HUES6 (cell line): ENCODE data around the gene C19orf81.

Experiments used
- H3K27ac ChIP-seq: 2 replicates; pipeline ENCODE4 v1.7.0; 2013; ENCODE audit warnings: low read depth, mild to moderate bottlenecking, low read length, inconsistent platforms
- H3K27me3 ChIP-seq: 2 replicates; pipeline ENCODE4 v1.6.1; 2013; ENCODE audit warnings: low read length; ENCODE audit not compliant: control insufficient read depth, insufficient read depth
- H3K36me3 ChIP-seq: 2 replicates; pipeline ENCODE4 v1.6.1; 2013; ENCODE audit warnings: low read length; ENCODE audit not compliant: control insufficient read depth, insufficient read depth
- H3K4me1 ChIP-seq: 2 replicates; pipeline ENCODE4 v1.6.1; 2013; ENCODE audit warnings: low read length; ENCODE audit not compliant: control insufficient read depth, insufficient read depth
- H3K4me3 ChIP-seq: 2 replicates; pipeline ENCODE4 v1.5.1; 2013; ENCODE audit warnings: low read depth, low read length
- H3K9ac ChIP-seq: one replicate; pipeline ENCODE4 v1.6.1; 2013; ENCODE audit warnings: mild to moderate bottlenecking, low read length
- H3K9me3 ChIP-seq: 2 replicates; pipeline ENCODE4 v1.6.1; 2013; ENCODE audit warnings: low read depth, low read length; ENCODE audit not compliant: control insufficient read depth, insufficient read depth

The C19orf81 gene

DNA sequence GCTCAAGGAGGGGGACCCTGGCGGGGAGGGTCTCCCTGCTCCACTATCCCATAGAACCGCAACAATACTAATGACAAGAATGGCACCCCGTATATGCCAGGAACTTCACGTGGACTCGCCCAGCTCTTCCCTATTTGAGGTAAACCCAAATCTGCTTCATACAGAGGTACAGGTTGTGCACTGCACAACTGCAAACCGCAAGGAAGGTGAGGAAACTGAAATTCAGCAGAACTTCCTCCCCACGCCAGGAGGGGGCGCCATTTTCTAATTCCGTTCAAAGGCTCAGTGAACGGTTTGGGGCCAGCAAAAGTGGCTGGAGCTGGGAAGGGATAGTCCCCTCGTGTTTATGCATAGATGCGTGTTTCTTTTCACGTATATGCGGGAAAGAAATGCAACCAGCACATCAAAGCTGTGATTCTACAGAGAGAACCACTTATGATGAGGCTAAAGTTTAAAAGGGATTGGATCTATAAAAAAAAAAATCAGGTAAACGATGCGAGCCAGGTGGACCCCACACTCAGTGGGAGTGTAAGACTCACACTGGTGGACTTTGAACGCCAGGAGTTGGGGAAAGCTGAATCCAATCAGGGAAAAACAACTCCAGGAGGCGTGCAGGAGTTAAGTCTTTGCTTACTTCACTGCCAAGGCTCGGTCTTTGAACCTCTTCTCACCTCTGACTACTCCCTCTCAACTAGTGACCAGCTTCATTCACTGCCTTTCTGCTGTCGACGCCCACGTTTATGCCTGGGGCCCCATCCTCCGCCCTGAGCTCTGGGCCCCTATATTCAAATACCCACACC lies 20.3 kb downstream of the C19orf81 start:
- H3K9me3 ChIP-seq: 0 out of 2 replicates have a peak, but pooled peaks cover under 1% of the 10 kb centered on the region
- H3K27me3 ChIP-seq: peaks cover 86% of the 10 kb centered on the region
- H3K9ac ChIP-seq: no peak overlapping the region
- 0 out of 2 replicates have a peak, but pooled peaks cover 2% of the 10 kb centered on the region for H3K4me1 ChIP-seq
- no peak overlapping the region for H3K27ac ChIP-seq
- H3K4me3 ChIP-seq: no peak overlapping the region
- no peaks in the 10 kb centered on the region for H3K36me3 ChIP-seq

DNA sequence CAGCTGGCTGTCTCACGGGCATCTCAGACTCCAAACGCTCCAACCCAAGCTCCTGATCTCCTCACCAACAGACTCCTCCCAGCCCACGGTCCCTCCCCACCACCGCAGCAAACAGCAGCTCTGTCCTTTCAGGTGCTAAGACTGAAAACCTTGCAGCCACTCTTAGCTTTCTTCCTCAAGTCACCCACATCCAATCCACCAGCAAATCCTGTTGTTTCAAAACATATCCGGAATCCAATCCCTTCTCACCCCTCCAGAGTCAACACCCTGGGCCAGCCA lies 20.8 kb downstream of the C19orf81 start:
- no peak overlapping the region for H3K9ac ChIP-seq

DNA sequence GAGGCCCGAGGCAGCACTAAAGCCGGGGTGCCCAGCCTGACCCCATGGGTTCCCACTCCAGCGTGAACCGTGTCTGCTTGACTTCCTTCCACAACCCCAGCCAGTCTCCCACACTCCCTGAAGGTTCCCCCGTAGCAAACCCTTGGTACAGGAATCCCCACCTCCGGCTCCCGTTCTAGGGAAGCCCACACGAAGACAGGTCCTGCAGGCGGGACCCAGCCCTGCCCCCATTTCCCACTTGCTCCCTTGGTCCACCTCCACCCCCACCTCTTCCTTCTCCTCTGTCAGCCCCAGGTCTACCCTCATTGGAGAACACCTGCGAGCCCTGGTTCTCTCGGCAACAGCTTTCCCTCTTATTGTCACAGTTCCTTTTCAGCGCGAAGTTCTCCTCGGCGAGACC lies 23.9 kb downstream of the C19orf81 start:
- Histone ChIP-seq H3K9me3 (no peaks in the 10 kb centered on the region), H3K4me1 (peaks cover 4% of the 10 kb centered on the region), H3K27ac (no peak overlapping the region), H3K27me3 (peaks cover 72% of the 10 kb centered on the region), H3K4me3 (no peak overlapping the region), H3K36me3 (no peaks in the 10 kb centered on the region), H3K9ac (no peak overlapping the region)

More for the DNA sequence above, 20.8 kb downstream of the C19orf81 start:
- Histone ChIP-seq H3K27me3 (peaks cover 83% of the 10 kb centered on the region), H3K9me3 (no peaks in the 10 kb centered on the region), H3K27ac (no peak overlapping the region), H3K4me1 (0 out of 2 replicates have a peak, but pooled peaks cover 2% of the 10 kb centered on the region), H3K36me3 (no peaks in the 10 kb centered on the region), H3K4me3 (no peak overlapping the region)

DNA sequence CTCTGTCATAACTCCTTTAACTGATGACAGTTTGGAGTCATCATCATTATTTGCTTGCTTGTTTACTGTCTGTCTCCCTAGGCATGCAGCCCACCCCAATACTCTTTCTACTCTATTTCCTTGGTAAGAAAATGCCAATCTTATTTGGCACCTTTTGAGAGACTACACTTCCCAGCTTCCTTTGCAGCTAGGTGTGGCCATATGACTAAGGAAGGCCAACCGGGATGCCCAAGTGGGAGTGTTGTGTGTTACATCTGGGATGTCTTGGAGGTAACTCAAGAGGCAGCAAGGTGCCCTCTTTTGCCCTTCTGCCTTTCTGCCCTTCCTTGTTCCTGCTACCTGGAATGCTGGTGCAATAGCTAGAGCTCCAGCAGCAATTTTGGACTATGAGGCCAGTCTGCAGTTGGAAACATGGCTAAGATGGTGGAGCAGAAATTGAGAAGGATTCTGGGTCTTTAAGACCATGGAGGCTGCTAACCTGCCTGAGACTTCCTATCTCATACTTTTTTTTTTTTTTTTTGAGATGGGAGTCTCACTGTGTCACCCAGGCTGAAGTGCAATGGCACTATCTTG lies 27.5 kb downstream of the C19orf81 start:
- no peaks in the 10 kb centered on the region for H3K9me3 ChIP-seq
- peaks cover 75% of the 10 kb centered on the region for H3K27me3 ChIP-seq
- peaks cover 5% of the 10 kb centered on the region for H3K4me1 ChIP-seq
- no peak overlapping the region for H3K4me3 ChIP-seq
- H3K9ac ChIP-seq: no peak overlapping the region
- no peaks in the 10 kb centered on the region for H3K36me3 ChIP-seq
- H3K27ac ChIP-seq: no peak overlapping the region

DNA sequence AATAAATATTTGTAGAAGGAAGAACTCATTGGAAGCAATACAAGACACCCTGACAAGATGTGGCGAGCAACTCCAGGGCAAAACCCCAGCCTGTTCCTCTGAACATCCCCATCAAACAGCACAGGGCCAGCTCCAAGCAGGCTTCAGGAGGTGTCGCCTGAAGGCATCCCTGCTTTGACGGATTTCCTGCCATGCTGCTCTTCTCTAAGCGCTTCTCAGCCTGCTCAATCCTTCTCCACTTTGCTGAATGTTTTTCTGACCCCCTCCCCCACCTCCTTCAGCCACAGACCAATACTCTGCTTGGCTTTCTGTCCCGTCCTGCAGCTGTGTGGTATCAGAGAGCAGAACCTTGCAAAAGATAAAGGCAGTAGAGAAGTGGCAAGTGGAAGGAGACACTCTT lies 28.4 kb downstream of the C19orf81 start:
- Histone ChIP-seq H3K4me3 (no peak overlapping the region), H3K27ac (no peak overlapping the region), H3K36me3 (no peaks in the 10 kb centered on the region), H3K27me3 (peaks cover 73% of the 10 kb centered on the region), H3K9me3 (no peaks in the 10 kb centered on the region), H3K9ac (no peak overlapping the region), H3K4me1 (peaks cover 5% of the 10 kb centered on the region)

DNA sequence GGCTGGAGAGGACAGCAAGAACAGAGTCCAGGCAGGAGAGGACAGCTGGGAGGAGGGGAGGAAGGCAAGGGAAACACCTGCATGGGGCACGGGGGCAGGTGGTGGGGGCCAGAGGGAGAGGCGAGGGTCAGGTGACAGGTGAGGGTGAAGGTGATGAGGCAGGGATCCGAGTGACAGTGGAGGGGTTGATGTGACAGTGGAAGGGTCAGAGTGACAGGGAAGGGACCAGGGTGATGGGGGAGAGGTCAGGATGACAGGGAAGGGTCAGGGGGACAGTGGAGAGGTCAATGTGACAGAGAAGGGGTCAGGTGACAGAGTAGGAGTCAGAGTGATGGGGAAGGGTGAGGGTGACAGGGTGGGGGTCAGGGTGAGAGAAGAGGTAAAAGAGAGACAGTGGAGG lies 29.1 kb downstream of the C19orf81 start:
- Histone ChIP-seq H3K36me3 (no peaks in the 10 kb centered on the region), H3K4me3 (no peak overlapping the region), H3K27ac (no peak overlapping the region), H3K27me3 (peaks cover 73% of the 10 kb centered on the region), H3K4me1 (peaks cover 5% of the 10 kb centered on the region), H3K9me3 (no peaks in the 10 kb centered on the region), H3K9ac (no peak overlapping the region)

DNA sequence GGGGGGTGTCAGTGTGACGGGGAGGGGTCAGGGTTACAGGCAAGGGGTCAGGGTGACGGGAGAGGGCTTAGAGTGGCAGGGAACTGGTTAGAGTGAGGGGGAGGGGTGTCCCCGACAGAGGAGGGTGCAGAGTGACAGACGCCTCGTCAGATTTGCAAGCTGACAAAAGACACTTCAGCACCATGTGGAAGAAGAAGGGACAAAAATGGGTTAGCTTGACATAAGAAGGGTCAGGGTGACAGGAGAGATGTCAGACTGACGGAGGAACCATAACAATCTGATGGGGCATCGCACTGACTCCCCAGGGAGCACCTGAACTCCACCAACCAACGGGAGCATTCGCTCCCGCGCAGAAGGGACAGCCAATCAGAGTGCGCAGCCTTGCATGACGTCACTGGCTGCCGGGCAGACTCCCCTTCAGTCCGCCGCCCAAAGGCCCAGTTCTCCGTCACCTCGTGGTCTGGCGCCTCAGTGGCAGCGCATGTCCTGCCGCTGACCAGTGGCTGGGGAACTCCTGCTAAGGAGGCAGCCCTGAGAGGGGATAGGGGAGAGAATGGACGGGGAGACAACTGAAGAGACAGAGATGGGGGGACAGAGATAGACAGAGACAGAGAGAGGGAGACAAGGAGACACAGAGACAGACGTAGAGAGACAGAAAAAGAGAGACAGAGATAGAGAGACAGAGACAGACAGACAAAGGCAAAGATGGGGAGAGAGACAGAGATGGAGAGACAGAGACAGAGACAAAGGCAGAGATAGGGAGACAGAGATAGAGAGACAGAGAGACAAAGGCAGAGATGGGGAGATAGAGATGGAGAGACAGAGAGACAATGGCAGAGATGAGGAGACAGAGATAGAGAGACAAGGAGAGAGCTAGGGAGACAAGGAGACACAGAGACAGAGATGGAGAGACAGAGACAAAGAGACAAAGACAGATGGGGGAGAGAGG lies 30.2 kb downstream of the C19orf81 start:
- Histone ChIP-seq H3K36me3 (no peaks in the 10 kb centered on the region), H3K9ac (no peak overlapping the region), H3K27me3 (peaks cover 73% of the 10 kb centered on the region), H3K4me1 (peaks cover 5% of the 10 kb centered on the region), H3K27ac (no peak overlapping the region), H3K4me3 (no peak overlapping the region), H3K9me3 (no peaks in the 10 kb centered on the region)

DNA sequence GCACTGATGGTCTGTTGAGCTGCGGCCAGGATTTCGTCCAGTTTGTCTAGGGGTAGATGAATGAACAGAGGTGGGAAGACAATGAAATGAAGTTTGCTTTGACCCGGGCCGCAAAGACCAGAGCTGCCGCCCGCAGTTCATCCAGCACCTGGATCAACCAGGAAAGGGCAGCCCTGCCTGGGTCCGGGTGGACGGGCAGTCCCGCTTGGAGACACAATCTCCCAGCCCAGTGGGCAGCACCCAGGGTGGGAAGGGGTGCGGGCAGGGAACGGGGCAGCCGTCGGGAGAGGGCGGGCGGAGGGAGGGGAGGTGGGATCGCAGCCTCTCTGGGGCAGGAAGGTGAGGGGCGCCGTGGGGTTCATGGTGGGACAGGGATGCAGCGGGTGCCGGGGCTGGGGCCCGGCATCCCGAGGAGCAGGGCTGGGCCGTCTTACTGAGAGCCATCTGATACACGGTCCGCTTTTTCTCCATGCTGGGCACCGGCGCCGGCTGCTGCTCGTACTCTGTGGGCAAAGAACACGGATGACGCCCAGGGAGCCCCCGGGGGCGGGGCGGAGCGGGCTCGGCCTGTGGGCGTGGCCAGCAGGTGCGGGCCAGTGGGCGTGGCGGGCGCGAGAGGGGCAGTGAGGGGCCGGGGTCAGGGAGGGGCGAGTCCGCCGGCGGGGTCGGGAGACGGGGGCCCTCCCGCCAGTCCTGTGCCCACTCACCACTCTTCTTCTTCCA lies 37.2 kb downstream of the C19orf81 start:
- Histone ChIP-seq H3K4me1 (no peaks in the 10 kb centered on the region), H3K27ac (no peak overlapping the region), H3K27me3 (peaks cover 98% of the 10 kb centered on the region), H3K9me3 (no peaks in the 10 kb centered on the region), H3K36me3 (no peaks in the 10 kb centered on the region), H3K9ac (no peak overlapping the region), H3K4me3 (peak overlapping the region; percentile 43)

DNA sequence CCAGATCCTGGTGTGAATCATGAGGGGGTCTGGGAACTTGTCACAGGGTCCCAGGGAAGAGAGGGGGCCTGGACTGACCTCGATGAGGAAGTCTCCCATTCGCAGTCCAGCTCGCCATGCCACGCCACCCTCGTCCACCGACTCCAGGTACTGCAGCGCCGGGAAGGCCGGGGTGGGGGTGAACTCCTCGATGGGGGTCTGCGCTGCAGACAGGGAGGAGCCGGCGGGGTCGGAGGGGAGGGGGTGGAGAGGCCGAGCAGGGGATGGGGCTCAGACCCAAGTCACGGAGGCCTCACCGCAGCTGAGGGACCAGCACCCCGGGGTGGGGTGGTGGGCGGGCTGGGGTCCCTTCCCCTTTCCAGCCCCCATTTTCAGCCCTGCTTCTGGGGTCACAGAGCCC lies 39.5 kb downstream of the C19orf81 start:
- Histone ChIP-seq H3K27me3 (peaks cover 100% of the 10 kb centered on the region), H3K9ac (no peak overlapping the region), H3K27ac (no peak overlapping the region), H3K4me3 (no peak overlapping the region), H3K9me3 (no peaks in the 10 kb centered on the region), H3K36me3 (no peaks in the 10 kb centered on the region), H3K4me1 (peaks cover 3% of the 10 kb centered on the region; the same call in 1 of the 2 replicates)

DNA sequence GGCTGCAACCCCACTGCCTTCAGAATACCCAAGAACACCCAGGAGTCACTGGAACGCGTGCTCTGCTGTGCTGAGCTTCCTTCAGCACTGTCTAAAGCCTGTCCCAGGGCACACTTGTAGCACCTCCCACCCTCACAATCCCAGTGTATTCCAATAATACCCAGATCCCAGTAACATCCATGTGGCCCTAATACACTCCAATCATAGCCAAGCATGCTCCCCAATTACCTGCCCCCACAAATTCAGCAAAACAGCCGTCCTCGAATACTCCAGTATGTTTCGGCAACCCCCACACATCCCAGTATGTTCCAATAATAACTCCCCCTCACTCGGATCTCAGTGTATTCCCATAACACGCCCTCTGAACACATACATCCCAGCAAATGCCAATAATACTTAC lies 41.2 kb downstream of the C19orf81 start:
- H3K36me3 ChIP-seq: no peaks in the 10 kb centered on the region
- H3K9me3 ChIP-seq: no peaks in the 10 kb centered on the region
- no peak overlapping the region for H3K9ac ChIP-seq
- H3K27ac ChIP-seq: no peak overlapping the region
- peaks cover 95% of the 10 kb centered on the region for H3K27me3 ChIP-seq
- H3K4me3 ChIP-seq: no peak overlapping the region
- peaks cover 7% of the 10 kb centered on the region for H3K4me1 ChIP-seq
